Upper lobe of left lung (tissue), 6 donors: ENCODE results near the gene PLIN5. TPM values are rescaled to one million over a fixed set of nuclear protein-coding genes. Genes with fewer than 3 reads are reported as not detected.
A peak's percentile ranks its signal among the peaks of the same experiment; 100 is the strongest.

Source experiments
- ATAC-seq, 2 donors: fragments of 200-7000 bp; cut with Tn5 transposase; one replicate each; pipeline ENCODE4 v1.9.1; 2022; ENCODE audit warnings: mild to moderate bottlenecking in 2 of 2, moderate library complexity in 2 of 2; ENCODE audit not compliant: low FRiP score in 2 of 2
- DNase-seq, 2 donors: peaks; one replicate each; pipeline ENCODE4 v3.0.0-alpha.2; 2019 to 2020
- H3K27ac ChIP-seq, 4 donors: fragments of 200-600 bp; sonication (generic); one replicate each; pipeline ENCODE4 v1.5.1; 2016 to 2019
- H3K27me3 ChIP-seq, 4 donors: fragments of 200-600 bp; sonication (generic); one replicate each; pipeline ENCODE4 v1.5.1; 2017 to 2019
- H3K36me3 ChIP-seq, 4 donors: fragments of 200-600 bp; sonication (generic); one replicate each; pipeline ENCODE4 v1.5.1; 2016 to 2019
- H3K4me1 ChIP-seq, 4 donors: fragments of 200-600 bp; sonication (generic); one replicate each; pipeline ENCODE4 v1.5.1; 2018 to 2019
- H3K4me3 ChIP-seq, 4 donors: fragments of 200-600 bp; sonication (generic); one replicate each; pipeline ENCODE4 v1.5.1; 2017 to 2019; ENCODE audit warnings: mild to moderate bottlenecking in 2 of 4, moderate library complexity in 1 of 4
- H3K9me3 ChIP-seq, 4 donors: fragments of 200-600 bp; sonication (generic); one replicate each; pipeline ENCODE4 v1.5.1; 2018 to 2019
- EP300 ChIP-seq, 4 donors: sonication (generic); formaldehyde crosslinking; IDR thresholded peaks; one replicate each; pipeline ENCODE4 v1.5.1; 2017; ENCODE audit warnings: antibody characterized with exemption in 4 of 4, control low read depth in 2 of 4
- POLR2A ChIP-seq, 4 donors: fragments of 450-650 bp; IDR thresholded peaks; one replicate each; pipeline ENCODE4 v1.5.1; 2016 to 2017; ENCODE audit warnings: antibody characterized with exemption in 4 of 4, mild to moderate bottlenecking in 2 of 4
- POLR2AphosphoS5 ChIP-seq, 2 donors: sonication (generic); formaldehyde crosslinking; IDR thresholded peaks; one replicate each; pipeline ENCODE4 v1.5.1; 2017; ENCODE audit warnings: antibody characterized with exemption in 2 of 2
- WGBS, 2 donors: methylation state at CpG; one replicate each; pipeline ENCODE4 v1.1.5; 2017 to 2018; 5-methylcytosine and 5-hydroxymethylcytosine counted together
- total RNA-seq, 6 donors: library from RNA; depleted of rRNA in 4 of 6; stranded (reverse); fragments of >200 nt in 4 of 6; gene quantifications; one replicate each; pipeline versions ENCODE4 v1.1.0 to v1.2.1, GENCODE V29; 2016 to 2021
- TF ChIP-seq, protein P1 (sequence below), 6 experiments: fragments of 450-650 bp in 4 of 6; fragments of 200-600 bp in 2 of 6; sonication (generic) in 2 of 6; IDR thresholded peaks; one replicate each; pipeline ENCODE4 v1.5.1; 2016 to 2019; ENCODE audit warnings: antibody characterized with exemption in 6 of 6
- donor health status: DM: no; HTN: no; CAD: no; lungs with moderate emphysema.
- donor health status: DM: no; HTN: yes; CAD: no; lungs with severe emphysema.

PLIN5 gene
- total RNA-seq, 6 donors from 2014 or later: 13.5 to 97.4 (median 23.0) TPM

DNA sequence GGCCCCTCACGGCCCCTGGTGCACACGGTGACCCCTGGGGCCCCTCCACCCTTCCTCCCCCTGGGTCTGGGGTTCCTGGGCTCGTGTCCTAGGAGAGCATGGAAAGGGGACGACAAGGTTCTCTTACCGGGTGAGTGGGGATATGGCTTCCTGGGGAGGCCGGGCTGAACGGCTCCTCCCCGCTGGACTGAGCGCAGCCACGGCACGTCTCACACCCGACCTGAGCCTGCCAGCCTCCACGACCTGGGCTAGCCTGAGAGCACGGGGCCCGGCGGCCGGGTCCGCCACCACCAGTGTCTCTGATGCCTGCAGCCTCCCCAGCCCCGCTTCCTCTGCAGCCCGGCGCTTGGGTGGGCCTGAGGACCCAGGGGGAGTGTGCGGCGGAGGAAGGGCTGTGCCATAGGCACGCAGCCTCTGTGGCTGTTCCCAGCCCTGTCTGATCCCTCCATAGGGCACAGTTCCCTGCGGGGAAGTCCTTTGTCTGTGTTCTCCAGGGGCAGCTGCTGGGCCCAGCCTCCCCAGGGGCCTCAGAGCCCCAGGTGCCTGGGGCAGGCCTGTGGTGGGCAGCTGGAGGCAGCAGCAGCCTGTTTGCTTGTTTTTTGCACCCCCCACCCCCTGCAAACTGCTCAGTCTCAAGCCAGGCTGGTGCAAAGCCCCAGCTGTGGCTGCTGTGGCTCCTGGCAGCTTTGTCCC lies 31.7 kb downstream of the PLIN5 start:
- ATAC-seq: no peak
- Histone ChIP-seq H3K9me3 (no peaks in the 10 kb centered on the region), H3K4me3 (no peak overlapping the region), H3K27ac (no peak overlapping the region), H3K36me3 (peaks cover 8 to 79% (median 54%) of the 10 kb centered on the region in 4 donors), H3K27me3 (no peaks in the 10 kb centered on the region), H3K4me1 (no peaks in the 10 kb centered on the region)
- 80 to 95% methylated on average over 2 to 15 of the region's 25 CpGs for WGBS, 2 donors
- TF ChIP-seq POLR2AphosphoS5 (IDR thresholded peaks at IDR 0.05) (no peak), POLR2A (IDR thresholded peaks at IDR 0.05) (no peak), EP300 (IDR thresholded peaks at IDR 0.05) (no peak)
- TF ChIP-seq, protein P1, sequence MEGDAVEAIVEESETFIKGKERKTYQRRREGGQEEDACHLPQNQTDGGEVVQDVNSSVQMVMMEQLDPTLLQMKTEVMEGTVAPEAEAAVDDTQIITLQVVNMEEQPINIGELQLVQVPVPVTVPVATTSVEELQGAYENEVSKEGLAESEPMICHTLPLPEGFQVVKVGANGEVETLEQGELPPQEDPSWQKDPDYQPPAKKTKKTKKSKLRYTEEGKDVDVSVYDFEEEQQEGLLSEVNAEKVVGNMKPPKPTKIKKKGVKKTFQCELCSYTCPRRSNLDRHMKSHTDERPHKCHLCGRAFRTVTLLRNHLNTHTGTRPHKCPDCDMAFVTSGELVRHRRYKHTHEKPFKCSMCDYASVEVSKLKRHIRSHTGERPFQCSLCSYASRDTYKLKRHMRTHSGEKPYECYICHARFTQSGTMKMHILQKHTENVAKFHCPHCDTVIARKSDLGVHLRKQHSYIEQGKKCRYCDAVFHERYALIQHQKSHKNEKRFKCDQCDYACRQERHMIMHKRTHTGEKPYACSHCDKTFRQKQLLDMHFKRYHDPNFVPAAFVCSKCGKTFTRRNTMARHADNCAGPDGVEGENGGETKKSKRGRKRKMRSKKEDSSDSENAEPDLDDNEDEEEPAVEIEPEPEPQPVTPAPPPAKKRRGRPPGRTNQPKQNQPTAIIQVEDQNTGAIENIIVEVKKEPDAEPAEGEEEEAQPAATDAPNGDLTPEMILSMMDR (IDR thresholded peaks at IDR 0.05): no peak
- DNase-seq: peak in 1 of 2 donors; percentile 82

DNA sequence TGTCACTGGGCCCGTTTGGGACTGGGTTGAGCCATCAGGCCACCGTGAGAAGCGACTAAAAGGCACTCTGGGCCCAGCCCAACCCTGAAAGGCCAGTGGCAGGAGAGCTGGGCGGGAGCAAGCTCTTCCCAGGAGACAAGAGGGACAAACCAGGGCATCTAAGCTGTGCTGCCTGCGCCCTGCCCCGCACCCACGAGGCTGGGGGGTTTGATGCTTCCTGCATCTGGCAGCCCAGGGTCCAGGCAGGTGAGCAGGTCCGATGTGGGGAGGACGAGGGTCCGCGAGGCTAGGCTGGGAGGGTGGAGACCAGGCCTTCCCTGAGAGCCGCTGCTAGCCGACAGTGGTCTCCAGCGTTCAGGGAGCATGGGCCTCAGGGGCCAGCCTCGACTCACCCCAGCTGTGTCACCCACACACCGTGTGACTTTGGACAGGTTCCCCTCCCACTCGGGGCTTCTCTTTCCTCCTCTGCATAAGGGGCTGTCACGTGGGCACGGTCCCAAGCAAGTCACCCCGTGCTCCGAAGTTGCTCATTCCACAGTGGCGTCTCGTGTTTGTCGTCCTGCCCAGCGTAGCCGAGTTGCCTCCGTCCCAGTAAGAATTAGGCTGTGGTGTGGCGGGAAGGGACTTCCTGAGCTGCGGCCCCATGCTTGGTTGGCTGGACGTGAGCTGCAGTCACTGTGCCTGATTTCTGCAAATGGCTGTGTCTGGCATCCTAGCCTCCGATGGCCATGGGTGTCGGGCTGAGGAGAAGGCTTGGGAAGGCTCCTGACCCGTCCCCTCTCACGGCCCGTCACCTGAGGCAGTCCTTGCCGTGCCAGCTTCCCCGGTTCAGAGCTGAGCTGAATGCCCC lies 32.5 kb downstream of the PLIN5 start:
- no peaks in the 10 kb centered on the region for H3K9me3 ChIP-seq
- H3K27ac ChIP-seq: no peak overlapping the region
- H3K27me3 ChIP-seq: no peaks in the 10 kb centered on the region
- TF ChIP-seq POLR2AphosphoS5 (IDR thresholded peaks at IDR 0.05): no peak
- TF ChIP-seq POLR2A (IDR thresholded peaks at IDR 0.05): no peak
- TF ChIP-seq, protein P1 (IDR thresholded peaks at IDR 0.05): no peak
- no peak for TF ChIP-seq EP300 (IDR thresholded peaks at IDR 0.05)
- no peaks in the 10 kb centered on the region for H3K4me1 ChIP-seq
- peaks cover 13 to 86% (median 62%) of the 10 kb centered on the region in 4 donors for H3K36me3 ChIP-seq
- DNase-seq: peak in 1 of 2 donors; percentile 77
- WGBS, 2 donors: 92% methylated on average over 26 to 37 of the region's 37 CpGs
- H3K4me3 ChIP-seq: no peak overlapping the region
- ATAC-seq: no peak

DNA sequence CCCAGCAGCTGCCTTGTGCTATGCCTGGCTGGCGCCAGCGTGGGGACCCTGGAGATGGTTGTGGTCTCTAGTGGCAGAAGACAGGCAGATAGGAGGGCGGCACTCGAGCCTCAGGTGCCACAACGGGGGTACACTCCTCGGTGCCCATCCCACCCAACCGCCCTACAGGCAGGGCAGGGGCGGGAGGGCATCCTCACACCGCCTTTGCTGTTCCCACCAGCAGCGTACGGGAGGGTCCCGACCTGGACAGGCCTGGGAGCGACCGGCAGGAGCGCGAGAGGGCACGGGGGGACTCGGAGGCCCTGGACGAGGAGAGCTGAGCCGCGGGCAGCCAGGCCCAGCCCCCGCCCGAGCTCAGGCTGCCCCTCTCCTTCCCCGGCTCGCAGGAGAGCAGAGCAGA lies 33.3 kb downstream of the PLIN5 start:
- DNase-seq (peak in 1 of 2 donors; percentile 66), ATAC-seq (no peak)
- Histone ChIP-seq H3K4me3 (no peak overlapping the region), H3K4me1 (no peaks in the 10 kb centered on the region), H3K36me3 (peaks cover 13 to 94% (median 68%) of the 10 kb centered on the region in 4 donors), H3K9me3 (no peaks in the 10 kb centered on the region), H3K27me3 (no peaks in the 10 kb centered on the region), H3K27ac (no peak overlapping the region)
- TF ChIP-seq, protein P1 (IDR thresholded peaks at IDR 0.05): no peak
- TF ChIP-seq POLR2A (IDR thresholded peaks at IDR 0.05) (no peak), EP300 (IDR thresholded peaks at IDR 0.05) (no peak), POLR2AphosphoS5 (IDR thresholded peaks at IDR 0.05) (no peak)
- 90 to 94% methylated on average over 8 to 23 of the region's 25 CpGs for WGBS, 2 donors

DNA sequence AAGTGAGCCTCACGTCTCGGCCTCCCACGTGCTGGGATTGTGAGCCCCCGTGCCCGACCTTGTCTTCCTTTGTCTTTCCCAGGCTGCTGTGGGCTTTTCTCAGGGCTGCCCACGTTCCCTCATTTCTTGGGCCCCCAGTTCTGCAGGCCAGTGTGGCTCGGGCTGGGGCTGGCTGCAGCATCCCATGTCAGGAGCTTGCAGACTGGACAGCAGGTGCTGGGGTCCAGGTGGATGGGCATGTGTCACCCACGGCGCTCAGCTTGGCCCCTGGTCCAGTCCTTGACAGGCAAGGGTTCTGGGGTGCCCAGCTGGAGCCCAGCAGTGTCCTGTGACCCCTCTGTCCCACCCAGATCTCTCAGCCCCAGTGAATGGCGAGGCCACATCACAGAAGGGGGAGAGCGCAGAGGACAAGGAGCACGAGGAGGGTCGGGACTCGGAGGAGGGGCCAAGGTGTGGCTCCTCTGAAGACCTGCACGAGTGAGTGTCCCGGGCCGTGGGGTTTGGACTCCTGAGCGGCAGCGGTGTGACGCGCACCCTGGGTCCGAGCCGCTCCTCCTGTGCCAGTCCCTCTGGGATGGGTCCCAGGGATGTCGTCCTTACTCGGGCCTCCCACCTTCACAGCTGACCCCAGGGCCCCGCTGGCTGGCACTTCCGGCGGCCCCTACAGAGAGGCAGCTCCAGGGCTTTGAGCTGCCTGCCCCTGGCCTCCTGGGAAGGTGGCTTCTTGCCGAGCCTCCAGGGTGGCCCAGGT lies 34.0 kb downstream of the PLIN5 start:
- no peak for ATAC-seq
- WGBS, 2 donors: 94 to 96% methylated on average over 26 to 27 of the region's 29 CpGs
- DNase-seq: peak in 1 of 2 donors; percentile 70
- Histone ChIP-seq H3K36me3 (peaks cover 13 to 99% (median 74%) of the 10 kb centered on the region in 4 donors), H3K4me1 (no peaks in the 10 kb centered on the region), H3K27me3 (no peaks in the 10 kb centered on the region), H3K27ac (no peak overlapping the region), H3K4me3 (no peak overlapping the region), H3K9me3 (no peaks in the 10 kb centered on the region)
- TF ChIP-seq POLR2A (IDR thresholded peaks at IDR 0.05) (no peak), POLR2AphosphoS5 (IDR thresholded peaks at IDR 0.05) (no peak), EP300 (IDR thresholded peaks at IDR 0.05) (no peak)
- TF ChIP-seq, protein P1 (IDR thresholded peaks at IDR 0.05): no peak
